ENCODE results near the gene TMEM109. TPM values are rescaled to one million over a fixed set of nuclear protein-coding genes. Genes with fewer than 3 reads are reported as not detected.

TMEM109 gene
- total and polyA plus RNA-seq, 2 experiments from 2014 or later = 35.9 to 95.2 TPM

GRCh38 chr11:60960405-60960804 lies 46.4 kb downstream of the TMEM109 start:
- 65 to 72% methylated on average over 7 of the region's 7 CpGs for WGBS, 2 experiments (ENCODE audit: low coverage in 1 of 2, low lambda C conversion rate in 2 of 2, missing lambda C conversion rate in 2 of 2)
- in situ Hi-C loops (cut with MboI) = loop anchor here (10.0 kb wide), 1 partner anchor 224 kb away; no protein-coding TSS in a partner anchor
- no peaks in the 10 kb centered on the region for H3K79me2 ChIP-seq (ENCODE audit: insufficient read depth)
- no peaks in the 10 kb centered on the region for H3K9me3 ChIP-seq (ENCODE audit: low read depth)
- H3F3A ChIP-seq (ENCODE audit: insufficient read depth) = no peaks in the 10 kb centered on the region
- no peak overlapping the region for H3K4me3 ChIP-seq
- H3K27ac ChIP-seq = no peak overlapping the region
- H3K9ac ChIP-seq = no peak overlapping the region
- no peak overlapping the region for H2AFZ ChIP-seq
- no peak for DNase-seq
- no peaks in the 10 kb centered on the region for H4K20me1 ChIP-seq (ENCODE audit: insufficient read depth)
- peaks cover 30% of the 10 kb centered on the region for H3K27me3 ChIP-seq (replicated peaks; ENCODE audit: insufficient read depth)
- no peak for TF ChIP-seq EZH2phosphoT487 (IDR thresholded peaks at IDR 0.05; ENCODE audit: insufficient read depth, low read depth)
- TF ChIP-seq EZH2 (IDR thresholded peaks at IDR 0.05; ENCODE audit: insufficient read depth, poor library complexity, severe bottlenecking) = no peak
- no peaks in the 10 kb centered on the region for H3K9me2 ChIP-seq (ENCODE audit: insufficient read depth)
- no peaks in the 10 kb centered on the region for H3K36me3 ChIP-seq (ENCODE audit: low read depth)
- no peak overlapping the region for H3K4me2 ChIP-seq (ENCODE audit: unreplicated experiment)
- no peaks in the 10 kb centered on the region for H3K4me1 ChIP-seq (ENCODE audit: insufficient read depth)

DNA sequence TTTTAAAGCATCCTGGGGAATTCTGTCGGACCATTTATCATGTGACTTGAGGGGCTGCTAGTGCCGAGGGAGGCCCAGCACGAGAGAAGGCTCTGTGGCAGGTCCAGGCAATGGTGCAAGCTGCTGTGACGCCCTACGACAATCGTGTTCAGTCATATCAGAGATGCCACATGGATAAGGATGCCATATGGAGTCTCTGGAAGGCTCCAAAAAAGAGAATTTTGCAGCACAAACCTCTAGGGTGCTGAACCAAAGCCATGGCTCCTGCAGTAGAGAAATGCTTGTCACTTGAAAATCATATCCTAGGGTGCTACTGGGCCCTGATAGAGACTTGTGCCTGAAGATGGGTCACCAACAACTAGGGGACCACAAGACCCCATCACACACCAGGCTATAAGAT lies 50.8 kb downstream of the TMEM109 start:
- no peaks in the 10 kb centered on the region for H3K4me1 ChIP-seq (ENCODE audit: insufficient read depth)
- no peak overlapping the region for H3K4me3 ChIP-seq
- TF ChIP-seq EZH2 (IDR thresholded peaks at IDR 0.05; ENCODE audit: insufficient read depth, poor library complexity, severe bottlenecking) = no peak
- TF ChIP-seq EZH2phosphoT487 (IDR thresholded peaks at IDR 0.05; ENCODE audit: insufficient read depth, low read depth) = no peak
- no peak for DNase-seq
- no peak overlapping the region for H3K9ac ChIP-seq
- H3K9me2 ChIP-seq (ENCODE audit: insufficient read depth) = no peaks in the 10 kb centered on the region
- H3K36me3 ChIP-seq (ENCODE audit: low read depth) = no peaks in the 10 kb centered on the region
- H2AFZ ChIP-seq = no peak overlapping the region
- H3K79me2 ChIP-seq (ENCODE audit: insufficient read depth) = no peaks in the 10 kb centered on the region
- no peaks in the 10 kb centered on the region for H3F3A ChIP-seq (ENCODE audit: insufficient read depth)
- H3K27ac ChIP-seq = no peak overlapping the region
- H3K4me2 ChIP-seq (ENCODE audit: unreplicated experiment) = no peak overlapping the region
- in situ Hi-C loops (cut with MboI) = loop anchor here (10.0 kb wide), 1 partner anchor 220 kb away; no protein-coding TSS in a partner anchor
- H3K27me3 ChIP-seq (replicated peaks; ENCODE audit: insufficient read depth) = peaks cover 67% of the 10 kb centered on the region
- no peaks in the 10 kb centered on the region for H3K9me3 ChIP-seq (ENCODE audit: low read depth)
- 47 to 50% methylated on average over 6 of the region's 6 CpGs for WGBS, 2 experiments (ENCODE audit: low coverage in 1 of 2, low lambda C conversion rate in 2 of 2, missing lambda C conversion rate in 2 of 2)
- H4K20me1 ChIP-seq (ENCODE audit: insufficient read depth) = no peaks in the 10 kb centered on the region

DNA sequence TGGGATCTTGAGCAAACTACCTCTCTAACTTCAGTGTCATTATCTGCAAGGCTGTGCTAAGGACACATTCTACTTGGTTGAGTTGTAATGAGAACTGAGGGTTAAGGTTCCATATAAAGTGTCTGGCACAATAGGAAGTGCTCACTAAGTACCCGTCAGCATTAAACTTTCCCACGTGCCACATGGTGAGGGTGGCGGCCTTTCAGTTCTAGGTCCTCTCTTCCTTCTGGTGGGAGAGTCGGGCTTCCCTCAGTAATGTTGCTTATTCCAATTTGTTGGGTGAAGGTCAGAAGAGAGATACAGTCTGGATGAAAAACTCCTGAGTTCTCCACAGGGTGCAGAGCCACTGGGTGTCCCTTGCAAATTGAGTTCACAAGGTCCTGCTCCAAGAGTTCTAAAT lies 52.9 kb downstream of the TMEM109 start:
- 31 to 34% methylated on average over 4 of the region's 4 CpGs for WGBS, 2 experiments (ENCODE audit: low coverage in 1 of 2, low lambda C conversion rate in 2 of 2, missing lambda C conversion rate in 2 of 2)

GRCh38 chr11:60968223-60968622 lies 54.3 kb downstream of the TMEM109 start:
- peaks cover 44% of the 10 kb centered on the region for H3K27me3 ChIP-seq (replicated peaks; ENCODE audit: insufficient read depth)
- H3K27ac ChIP-seq = no peak overlapping the region
- H3K4me3 ChIP-seq = no peak overlapping the region
- H3K9me2 ChIP-seq (ENCODE audit: insufficient read depth) = no peaks in the 10 kb centered on the region
- no peaks in the 10 kb centered on the region for H4K20me1 ChIP-seq (ENCODE audit: insufficient read depth)
- H3K9me3 ChIP-seq (ENCODE audit: low read depth) = no peaks in the 10 kb centered on the region
- WGBS, 2 experiments (ENCODE audit: low coverage in 1 of 2, low lambda C conversion rate in 2 of 2, missing lambda C conversion rate in 2 of 2) = 48 to 56% methylated on average over 1 of the region's 1 CpG
- DNase-seq = no peak
- H3F3A ChIP-seq (ENCODE audit: insufficient read depth) = no peaks in the 10 kb centered on the region
- no peaks in the 10 kb centered on the region for H3K79me2 ChIP-seq (ENCODE audit: insufficient read depth)
- H3K4me2 ChIP-seq (ENCODE audit: unreplicated experiment) = no peak overlapping the region
- H3K36me3 ChIP-seq (ENCODE audit: low read depth) = no peaks in the 10 kb centered on the region
- no peaks in the 10 kb centered on the region for H3K4me1 ChIP-seq (ENCODE audit: insufficient read depth)
- H3K9ac ChIP-seq = no peak overlapping the region
- TF ChIP-seq EZH2phosphoT487 (IDR thresholded peaks at IDR 0.05; ENCODE audit: insufficient read depth, low read depth) (no peak), EZH2 (IDR thresholded peaks at IDR 0.05; ENCODE audit: insufficient read depth, poor library complexity, severe bottlenecking) (no peak)
- no peak overlapping the region for H2AFZ ChIP-seq
- in situ Hi-C loops (cut with MboI) = loop anchor here (10.0 kb wide), 1 partner anchor 217 kb away; no protein-coding TSS in a partner anchor

More for the DNA sequence above, 52.9 kb downstream of the TMEM109 start:
- TF ChIP-seq EZH2 (IDR thresholded peaks at IDR 0.05; ENCODE audit: insufficient read depth, poor library complexity, severe bottlenecking) (no peak), EZH2phosphoT487 (IDR thresholded peaks at IDR 0.05; ENCODE audit: insufficient read depth, low read depth) (no peak)
- Histone ChIP-seq H3K36me3 (ENCODE audit: low read depth) (no peaks in the 10 kb centered on the region), H3K27ac (no peak overlapping the region), H3K27me3 (replicated peaks; ENCODE audit: insufficient read depth) (peaks cover 55% of the 10 kb centered on the region), H3K4me1 (ENCODE audit: insufficient read depth) (no peaks in the 10 kb centered on the region), H3K9me2 (ENCODE audit: insufficient read depth) (no peaks in the 10 kb centered on the region), H3K4me3 (no peak overlapping the region), H3K4me2 (ENCODE audit: unreplicated experiment) (no peak overlapping the region), H3K79me2 (ENCODE audit: insufficient read depth) (no peaks in the 10 kb centered on the region), H3F3A (ENCODE audit: insufficient read depth) (no peaks in the 10 kb centered on the region), H3K9me3 (ENCODE audit: low read depth) (no peaks in the 10 kb centered on the region), H2AFZ (no peak overlapping the region), H3K9ac (no peak overlapping the region), H4K20me1 (ENCODE audit: insufficient read depth) (no peaks in the 10 kb centered on the region)
- DNase-seq = no peak
- in situ Hi-C loops (cut with MboI) = loop anchor here (10.0 kb wide), 1 partner anchor 218 kb away; no protein-coding TSS in a partner anchor

All from GM23248 (cell line).